ENCODE measurements around the gene LRRC38.

Gene LRRC38

GRCh38 chr1:13435458-13435857 lies 78.3 kb downstream of the LRRC38 start:
- no peak for TF ChIP-seq EP300 (IDR thresholded peaks at IDR 0.05; ENCODE audit: borderline replicate concordance)
- no peak for TF ChIP-seq TEAD4 (IDR thresholded peaks at IDR 0.05)
- no peak for TF ChIP-seq CEBPB (IDR thresholded peaks at IDR 0.05)
- TF ChIP-seq TAF1 (IDR thresholded peaks at IDR 0.05; ENCODE audit: low read depth) = no peak
- no peak for TF ChIP-seq FOXM1 (IDR thresholded peaks at IDR 0.05; ENCODE audit: borderline replicate concordance, low read depth)
- TF ChIP-seq TCF12 (IDR thresholded peaks at IDR 0.05; ENCODE audit: low read depth) = no peak
- TF ChIP-seq NFIC (IDR thresholded peaks at IDR 0.05) = no peak
- TF ChIP-seq EGR1 (IDR thresholded peaks at IDR 0.05) = no peak
- TF ChIP-seq, protein P1, sequence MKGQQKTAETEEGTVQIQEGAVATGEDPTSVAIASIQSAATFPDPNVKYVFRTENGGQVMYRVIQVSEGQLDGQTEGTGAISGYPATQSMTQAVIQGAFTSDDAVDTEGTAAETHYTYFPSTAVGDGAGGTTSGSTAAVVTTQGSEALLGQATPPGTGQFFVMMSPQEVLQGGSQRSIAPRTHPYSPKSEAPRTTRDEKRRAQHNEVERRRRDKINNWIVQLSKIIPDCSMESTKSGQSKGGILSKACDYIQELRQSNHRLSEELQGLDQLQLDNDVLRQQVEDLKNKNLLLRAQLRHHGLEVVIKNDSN (IDR thresholded peaks at IDR 0.05) = no peak

DNA sequence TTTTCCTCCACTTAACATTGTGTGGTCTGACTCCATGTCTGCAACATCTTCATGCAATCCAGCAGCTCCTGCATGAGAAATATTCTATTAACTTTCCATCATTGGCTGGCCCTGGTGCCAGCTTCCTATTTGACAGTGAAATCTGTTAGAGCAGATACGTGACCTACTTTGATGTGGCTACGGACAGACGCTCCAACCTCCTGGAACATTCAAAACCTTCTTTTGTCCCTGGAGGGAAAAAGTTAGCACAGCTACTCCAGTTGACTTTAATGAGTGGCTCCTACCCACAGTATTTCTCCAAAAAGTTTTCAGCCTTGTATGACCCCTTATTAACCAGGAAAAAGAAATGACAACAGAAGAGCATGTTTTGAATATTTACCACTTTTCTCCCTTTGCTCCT lies 81.6 kb downstream of the LRRC38 start:
- TF ChIP-seq EP300 (IDR thresholded peaks at IDR 0.05; ENCODE audit: borderline replicate concordance) = no peak
- TF ChIP-seq TAF1 (IDR thresholded peaks at IDR 0.05; ENCODE audit: low read depth) = no peak
- no peak for TF ChIP-seq NFIC (IDR thresholded peaks at IDR 0.05)
- no peak for TF ChIP-seq ZBTB7A (IDR thresholded peaks at IDR 0.05; ENCODE audit: low read depth)
- no peak for TF ChIP-seq FOXM1 (IDR thresholded peaks at IDR 0.05; ENCODE audit: borderline replicate concordance, low read depth)
- TF ChIP-seq YY1 (IDR thresholded peaks at IDR 0.05; ENCODE audit: low read depth) = no peak
- TF ChIP-seq RAD21 (IDR thresholded peaks at IDR 0.05; ENCODE audit: low read depth) = no peak
- no peak for TF ChIP-seq CEBPB (IDR thresholded peaks at IDR 0.05)
- TF ChIP-seq CREB1 (IDR thresholded peaks at IDR 0.05; ENCODE audit: low read depth) = no peak
- no peak for TF ChIP-seq MAX (IDR thresholded peaks at IDR 0.05)
- no peak for TF ChIP-seq REST (IDR thresholded peaks at IDR 0.05; ENCODE audit: low read depth)
- TF ChIP-seq TCF12 (IDR thresholded peaks at IDR 0.05; ENCODE audit: low read depth) = no peak
- TF ChIP-seq, protein P1 (IDR thresholded peaks at IDR 0.05) = no peak
- TF ChIP-seq EGR1 (IDR thresholded peaks at IDR 0.05) = no peak

- TF ChIP-seq TCF12 (IDR thresholded peaks at IDR 0.05; ENCODE audit: low read depth) (no peak), EGR1 (IDR thresholded peaks at IDR 0.05) (no peak), TAF1 (IDR thresholded peaks at IDR 0.05; ENCODE audit: low read depth) (no peak), CREB1 (IDR thresholded peaks at IDR 0.05; ENCODE audit: low read depth) (no peak)
These were observed 83.3 kb downstream of the LRRC38 start for GRCh38 chr1:13430495-13430894.
